Fibroblast of the conjunctiva (primary cell): ENCODE results near the gene TMEM273.

ENCODE experiments used
- DNase-seq: peaks from one replicate; pipeline ENCODE4 v3.0.0-alpha.2; 2010; ENCODE audit warnings: low read depth

TMEM273 gene, protein sequence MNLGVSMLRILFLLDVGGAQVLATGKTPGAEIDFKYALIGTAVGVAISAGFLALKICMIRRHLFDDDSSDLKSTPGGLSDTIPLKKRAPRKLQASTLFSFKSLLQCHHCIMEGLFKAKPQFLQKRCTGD

DNA sequence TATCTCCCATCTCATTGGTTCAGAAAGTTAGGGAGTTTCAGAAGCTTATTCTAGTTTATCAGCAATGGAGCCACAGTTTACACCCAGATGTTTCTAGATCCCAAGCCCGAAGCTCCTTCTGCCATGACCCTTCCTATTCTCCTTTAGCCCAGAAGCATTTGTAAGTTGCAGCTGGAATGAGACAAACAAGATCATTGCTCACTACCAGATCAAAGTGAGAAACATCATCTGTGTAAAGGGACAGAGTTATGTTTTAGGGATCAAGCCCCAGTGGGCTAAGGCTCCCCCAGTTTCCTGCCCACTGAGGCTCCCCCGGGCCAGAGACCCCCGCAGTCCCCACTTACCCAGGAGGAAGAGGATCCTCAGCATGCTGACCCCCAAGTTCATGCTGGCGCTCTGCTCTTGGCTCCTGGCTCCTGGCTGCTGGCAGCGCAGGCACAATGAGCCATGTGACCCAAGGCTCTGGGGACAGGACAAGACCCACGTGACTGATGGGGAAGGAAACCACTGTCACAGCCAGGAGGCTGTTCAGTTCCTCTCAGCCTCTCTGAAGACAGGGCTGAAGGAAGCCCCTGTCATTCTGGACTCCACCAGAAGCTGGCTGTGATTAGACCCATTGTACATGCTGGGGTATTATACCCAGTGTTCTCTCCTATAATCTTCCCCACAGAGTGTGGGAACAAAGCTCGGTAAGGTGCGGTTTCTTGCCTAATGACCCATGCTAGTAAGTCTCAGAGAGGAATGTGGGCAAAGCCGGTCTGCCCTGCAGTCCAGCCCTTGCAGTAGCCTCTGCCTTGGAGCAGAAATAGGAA, at the start of gene TMEM273:
Gene TMEM273, minus strand, starts transcription at position 442 of the 812 bp plus-strand sequence. Its CDS starts 55 bp downstream, at position 387.
- DNase-seq = no peak

DNA sequence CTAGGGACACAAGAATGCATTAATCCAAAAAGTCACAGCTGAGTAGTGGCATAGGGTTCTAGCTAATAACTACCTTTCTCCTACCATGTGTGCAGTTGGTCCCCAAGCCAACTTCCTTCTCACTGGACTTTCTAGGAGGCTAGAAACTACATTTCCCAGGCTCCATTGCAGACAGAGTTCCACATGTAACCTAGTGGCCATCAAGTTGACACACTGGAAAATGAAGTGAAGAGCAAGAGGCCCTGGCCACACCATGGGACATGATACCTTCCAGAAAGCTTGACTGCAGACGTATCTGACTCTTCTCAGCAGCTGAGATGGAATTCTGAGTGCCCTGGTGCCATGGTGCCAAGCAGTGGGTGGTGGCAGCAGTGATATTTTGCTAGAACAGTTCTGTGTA, 49.8 kb upstream of the TMEM273 start:
- DNase-seq = no peak

DNA sequence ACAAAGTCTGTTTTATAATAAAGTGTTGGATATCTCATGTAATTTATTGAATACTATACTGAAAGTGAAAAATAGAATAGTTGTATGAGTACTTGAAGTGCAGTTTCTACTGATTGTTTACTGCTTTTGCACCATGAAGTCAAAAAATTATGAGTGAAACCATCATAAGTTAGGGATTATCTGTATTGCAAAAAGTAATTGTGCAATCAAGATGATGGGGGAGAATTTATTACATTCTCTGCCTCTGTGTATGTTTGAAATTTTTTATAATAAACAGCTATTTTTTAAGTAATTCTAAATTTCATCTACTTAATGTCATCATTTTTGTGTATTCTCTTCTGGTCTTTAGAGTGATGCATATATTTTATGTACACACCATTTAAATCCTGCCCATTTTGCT, 47.2 kb upstream of the TMEM273 start:
- DNase-seq = no peak

DNA sequence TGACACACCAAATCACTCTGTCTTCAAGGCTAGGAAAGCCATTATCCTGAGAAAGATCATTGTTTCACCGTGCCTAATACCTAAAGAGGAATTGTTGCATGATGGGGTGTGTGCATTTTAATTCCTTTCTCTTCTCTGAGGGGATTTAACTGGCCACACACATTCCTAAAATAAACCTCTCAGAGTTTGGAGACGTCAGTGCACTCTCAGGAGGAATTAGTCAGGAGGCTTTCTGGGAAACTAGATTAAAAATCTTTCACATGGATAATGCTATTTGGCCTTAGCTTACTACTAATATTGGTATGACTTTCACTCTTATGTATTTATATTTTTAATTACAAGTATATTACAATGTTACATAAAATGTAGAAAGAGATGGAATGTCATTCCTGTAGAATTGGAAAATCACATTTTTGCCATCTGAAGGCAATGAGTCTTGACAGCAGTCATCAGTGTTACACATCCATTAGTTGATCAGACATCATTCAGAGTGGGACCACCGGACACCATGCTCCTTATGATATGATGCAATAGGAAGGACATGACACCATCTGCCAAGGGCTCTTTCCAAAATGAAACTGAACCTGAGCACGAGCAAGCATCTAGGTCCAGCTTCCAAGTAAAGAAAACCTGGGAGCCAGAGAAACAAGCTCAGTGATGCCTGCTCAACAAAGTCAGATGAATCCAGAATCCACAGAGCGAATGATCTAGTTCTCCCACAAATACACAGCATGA, 43.1 kb upstream of the TMEM273 start:
- no peak for DNase-seq

DNA sequence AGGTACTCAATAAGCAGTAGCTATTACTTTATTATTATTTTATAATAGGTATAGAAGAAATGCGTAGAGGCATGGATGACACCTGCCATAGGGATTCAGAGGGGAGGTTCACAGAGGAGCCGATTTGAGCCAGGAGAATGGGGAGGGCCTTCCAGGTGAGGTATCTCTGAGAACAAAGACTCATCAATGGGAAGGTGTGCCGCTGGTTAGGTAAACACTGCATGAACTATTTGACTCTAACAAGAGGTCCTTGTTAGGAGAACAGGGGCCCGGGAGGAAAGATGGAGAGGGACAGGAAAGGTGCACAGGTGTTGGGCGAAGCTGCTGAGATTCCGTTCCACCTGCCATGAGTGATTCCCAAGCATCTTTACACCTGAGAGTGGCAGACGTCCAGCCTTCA, 41.8 kb upstream of the TMEM273 start:
- no peak for DNase-seq

DNA sequence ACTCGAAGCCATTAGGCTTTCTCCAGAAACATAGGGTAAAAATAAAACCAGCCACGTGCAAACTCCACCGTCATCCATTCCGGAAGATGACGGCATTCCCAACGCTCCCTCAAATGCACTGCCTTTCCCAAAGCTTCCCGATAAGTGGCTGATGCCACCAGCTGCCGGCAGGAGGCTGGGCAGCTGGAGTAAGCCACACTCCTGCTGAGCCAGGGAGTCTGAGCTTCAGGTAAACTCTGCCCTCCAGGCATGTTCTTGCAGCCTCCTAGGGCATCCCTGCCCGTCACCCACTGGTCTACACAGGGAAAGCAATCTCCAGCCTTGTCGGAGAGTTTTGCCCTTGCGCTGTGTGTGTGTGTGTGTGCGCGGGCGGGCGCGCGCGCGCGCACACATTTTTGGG, 40.5 kb upstream of the TMEM273 start:
- DNase-seq = no peak

DNA sequence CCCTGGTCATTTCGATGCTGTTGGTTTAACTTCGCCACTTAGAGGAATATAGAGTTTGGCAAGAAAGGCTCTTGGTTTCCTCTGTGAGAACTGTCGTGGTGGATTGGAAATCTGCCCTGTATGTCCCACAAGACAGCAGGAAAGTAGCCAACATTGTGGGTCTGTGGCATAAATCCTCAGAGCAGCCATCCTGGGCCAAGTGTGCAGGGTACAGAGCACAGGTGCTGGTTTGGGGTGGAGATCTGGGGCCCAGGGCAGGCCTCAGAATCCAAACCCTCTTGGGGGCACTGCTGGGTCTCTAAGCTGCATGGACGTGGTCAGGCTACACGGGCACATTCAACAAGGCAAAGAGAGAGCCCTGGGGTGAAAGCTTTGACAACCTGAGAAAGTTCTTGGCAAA, 39.2 kb upstream of the TMEM273 start:
- no peak for DNase-seq

DNA sequence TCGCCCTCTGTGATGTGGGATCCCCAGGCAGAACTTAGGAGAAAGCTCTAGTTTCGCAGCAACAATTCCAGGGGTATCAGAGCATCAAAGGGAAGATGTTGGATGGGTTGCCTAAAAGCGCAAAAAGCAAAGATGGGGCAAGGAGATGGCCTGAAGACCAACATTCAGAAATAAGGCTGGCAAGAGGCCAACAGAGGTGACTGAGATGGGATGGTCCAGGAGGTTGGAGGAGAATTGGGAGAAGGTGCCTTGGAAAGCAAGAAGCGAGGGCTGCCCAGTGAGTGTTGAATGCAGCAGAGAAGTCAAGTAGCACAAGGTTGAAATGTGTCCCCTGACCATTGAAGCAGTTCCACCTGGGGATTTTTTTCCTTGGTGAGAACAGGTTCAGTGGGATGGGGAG, 38.4 kb upstream of the TMEM273 start:
- no peak for DNase-seq

DNA sequence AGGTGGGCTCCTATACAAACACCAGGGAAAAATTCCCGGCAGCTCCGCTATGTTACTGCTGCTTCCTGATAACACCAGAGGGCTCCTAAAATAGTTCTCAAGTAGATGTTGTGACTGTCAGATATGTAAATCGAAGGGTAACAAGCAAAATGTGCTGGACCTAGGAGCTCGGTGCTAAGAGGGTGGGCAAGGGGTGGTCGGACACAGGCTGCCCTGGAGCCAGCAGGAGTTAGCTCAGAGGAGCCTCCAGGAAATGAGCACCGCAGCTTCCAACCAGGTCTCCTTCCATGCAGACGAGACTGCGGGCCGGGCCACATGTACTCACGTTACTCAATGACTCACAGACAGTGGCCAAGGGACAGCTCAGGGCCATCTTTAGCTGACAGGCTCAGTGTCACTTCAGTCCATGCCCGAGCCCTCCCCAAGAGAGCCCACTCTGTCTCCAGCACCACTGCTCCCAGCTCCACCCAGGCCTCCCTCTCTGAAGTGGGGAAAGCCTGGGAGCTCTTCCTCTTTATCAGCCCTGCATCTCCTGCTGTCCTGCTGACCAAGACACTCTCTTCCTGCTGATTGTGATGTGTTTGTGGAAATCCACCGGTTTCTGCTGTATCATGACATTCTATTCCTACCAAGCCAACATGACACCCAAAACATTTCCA, 37.2 kb upstream of the TMEM273 start:
- DNase-seq = no peak

DNA sequence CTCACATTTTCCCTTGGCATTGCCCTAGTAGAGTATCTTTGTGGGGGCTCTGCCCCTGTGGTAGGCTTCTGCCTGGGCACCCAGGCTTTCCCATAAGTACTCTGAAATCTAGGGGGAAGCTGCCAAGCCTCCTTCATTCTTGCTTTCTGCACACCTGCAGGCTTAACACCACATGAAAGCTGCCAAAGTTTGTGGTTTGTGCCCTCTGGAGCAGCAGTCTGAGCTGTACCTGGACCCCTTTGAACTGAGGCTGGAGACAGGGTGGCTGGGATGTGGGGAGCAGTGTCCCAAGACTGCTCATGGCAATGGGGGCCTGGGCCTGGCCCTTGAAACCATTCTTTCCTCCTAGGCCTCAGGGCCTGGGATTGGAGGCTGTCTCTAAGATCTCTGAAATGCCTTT, 35.0 kb upstream of the TMEM273 start:
- no peak for DNase-seq

DNA sequence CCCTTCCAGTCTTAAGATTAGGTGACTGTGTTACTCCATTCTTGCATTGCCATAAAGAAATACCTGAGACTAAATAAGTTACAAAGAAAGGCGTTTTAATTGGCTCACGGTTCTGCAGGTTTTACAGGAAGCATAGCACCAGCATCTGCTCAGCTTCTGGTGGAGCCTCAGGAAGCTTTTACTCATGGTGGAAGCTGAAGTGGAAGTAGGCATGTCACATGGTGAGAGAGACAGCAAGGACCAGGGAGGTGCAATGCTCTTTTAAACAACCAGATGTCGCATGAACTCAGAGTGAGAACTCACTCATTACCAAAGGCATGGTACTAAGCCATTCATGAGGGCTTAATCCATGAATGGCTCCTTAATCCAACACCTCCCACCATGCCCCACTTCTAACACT, 34.0 kb upstream of the TMEM273 start:
- DNase-seq = no peak

DNA sequence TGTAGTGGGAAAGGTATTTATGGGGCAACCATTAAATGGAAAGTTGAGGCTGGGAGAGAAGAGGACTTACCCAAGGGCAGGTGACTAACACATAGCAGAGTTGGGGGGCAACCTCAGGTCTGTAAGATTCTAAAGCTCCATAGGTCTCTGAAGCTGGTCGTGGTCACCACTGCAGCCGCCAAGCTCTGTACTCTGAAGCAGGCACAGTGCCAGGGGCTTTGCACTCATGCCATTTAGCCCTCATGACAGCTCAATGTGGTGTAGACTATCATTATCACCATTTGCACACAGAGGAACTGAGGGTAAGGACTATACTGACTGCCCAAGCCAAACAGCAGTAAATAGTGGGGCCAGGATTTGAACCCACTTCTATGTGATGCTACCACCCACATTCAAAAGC, 32.5 kb upstream of the TMEM273 start:
- DNase-seq = no peak

DNA sequence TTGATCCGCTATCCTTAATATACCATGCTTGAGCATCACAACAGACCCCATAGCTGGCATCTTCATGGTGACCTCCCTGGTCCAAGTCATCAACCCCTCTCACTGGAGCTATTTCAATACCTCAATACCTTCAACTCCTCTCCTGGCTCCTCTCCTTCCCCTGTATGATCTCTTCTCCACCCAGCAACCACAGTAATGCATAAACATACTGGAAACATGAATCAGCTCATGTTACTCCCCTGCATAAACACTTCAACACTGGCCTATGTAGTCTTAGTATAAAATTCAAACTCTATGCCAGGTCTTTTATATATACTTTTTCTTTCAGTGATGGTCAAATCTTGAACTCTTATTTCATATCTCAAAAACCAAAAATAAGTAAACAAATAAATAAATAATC, 31.8 kb upstream of the TMEM273 start:
- DNase-seq = no peak

DNA sequence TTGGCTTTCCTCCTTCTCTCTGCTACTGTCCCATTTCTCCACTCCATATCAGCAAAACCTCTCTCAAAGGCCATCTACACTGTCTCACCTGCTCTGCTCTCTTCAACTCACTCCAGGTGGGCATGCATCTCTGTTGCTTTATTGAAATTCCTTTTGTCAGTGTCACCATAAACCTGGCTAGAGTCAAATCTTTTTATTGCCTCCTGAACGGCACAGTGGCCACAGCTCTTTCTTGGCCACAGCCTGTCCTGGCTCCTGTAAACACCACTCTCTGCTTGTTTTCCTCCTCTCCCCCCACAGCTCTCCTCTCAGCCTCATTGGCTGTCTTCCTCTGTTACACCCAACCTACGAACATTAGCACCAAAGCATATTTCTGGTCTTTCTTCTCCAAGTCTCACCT, 31.1 kb upstream of the TMEM273 start:
- no peak for DNase-seq

DNA sequence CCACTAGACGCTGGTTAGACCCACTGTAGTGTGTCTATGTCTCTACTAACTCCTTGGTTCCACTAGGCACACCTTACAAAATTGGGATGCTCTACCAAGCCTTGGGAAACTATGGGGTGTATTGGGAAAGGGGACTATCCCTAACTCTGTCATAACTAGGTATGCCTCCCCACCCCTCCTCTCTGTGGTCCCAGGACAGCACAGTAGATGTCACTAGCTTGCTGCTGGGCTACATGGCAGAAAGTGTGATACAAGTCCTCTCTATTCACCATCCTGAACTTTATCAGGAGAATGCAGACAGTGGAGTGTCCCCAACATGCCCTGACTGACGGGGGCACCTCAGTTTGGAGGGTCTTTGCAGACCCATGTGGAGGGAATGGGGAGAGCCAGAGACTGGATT, 30.3 kb upstream of the TMEM273 start:
- no peak for DNase-seq

DNA sequence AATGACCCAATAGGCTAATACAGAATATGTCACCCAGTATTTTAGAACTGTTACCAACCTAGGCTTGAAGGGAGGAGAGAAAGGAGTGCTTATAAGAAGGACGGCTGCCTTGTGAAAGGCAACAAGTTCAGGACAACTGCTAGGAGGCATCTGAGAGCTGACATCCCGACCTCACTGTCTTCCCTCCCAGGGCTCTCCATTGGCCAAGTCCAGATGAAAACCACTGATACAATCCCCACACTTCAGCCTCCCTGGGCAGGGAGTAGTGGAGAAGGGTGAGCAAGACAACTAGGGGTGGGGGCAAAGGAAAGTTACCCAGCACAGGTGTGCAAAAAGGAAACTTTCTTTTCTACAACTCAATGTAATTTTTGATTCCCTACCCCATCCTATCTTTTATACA, 29.5 kb upstream of the TMEM273 start:
- DNase-seq = no peak

DNA sequence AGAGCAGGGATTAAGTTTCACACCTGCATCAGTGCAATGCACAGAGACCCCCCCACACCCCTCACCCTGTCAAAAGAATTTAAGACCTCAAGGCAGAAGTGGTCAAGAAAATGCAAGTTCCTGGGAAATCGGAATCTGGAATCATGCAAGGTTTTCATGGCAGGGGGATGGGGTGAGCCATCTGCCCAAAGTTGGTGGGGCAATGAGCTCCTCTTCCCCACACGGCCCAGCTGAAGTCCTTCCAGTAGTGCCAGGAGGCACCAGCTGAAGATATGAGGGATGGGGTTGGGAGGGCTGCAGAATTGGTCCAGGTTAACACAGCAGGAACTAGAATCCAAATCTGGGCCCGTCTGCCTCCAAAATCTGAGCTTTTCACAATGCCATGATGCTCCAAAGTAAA, 25.0 kb upstream of the TMEM273 start:
- no peak for DNase-seq

DNA sequence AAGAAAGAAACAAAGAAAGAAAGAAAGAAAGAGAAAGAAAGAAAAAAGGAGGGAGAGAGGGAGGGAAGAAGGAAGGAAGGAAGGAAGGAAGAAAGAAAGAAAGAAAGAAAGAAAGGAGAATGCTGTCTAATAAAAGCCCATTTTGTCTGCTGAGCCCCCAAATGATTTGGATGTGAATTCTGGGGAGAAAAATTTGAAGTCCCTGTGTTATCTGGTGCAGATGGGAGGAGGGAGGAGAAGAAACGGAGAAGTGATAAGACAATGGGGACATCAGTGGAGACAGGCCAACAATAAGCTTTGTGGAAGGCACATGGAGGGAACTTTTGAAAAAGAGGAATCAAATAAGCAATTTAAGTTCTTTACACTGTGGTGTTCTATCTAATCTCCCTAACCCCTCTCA, 24.6 kb upstream of the TMEM273 start:
- no peak for DNase-seq

DNA sequence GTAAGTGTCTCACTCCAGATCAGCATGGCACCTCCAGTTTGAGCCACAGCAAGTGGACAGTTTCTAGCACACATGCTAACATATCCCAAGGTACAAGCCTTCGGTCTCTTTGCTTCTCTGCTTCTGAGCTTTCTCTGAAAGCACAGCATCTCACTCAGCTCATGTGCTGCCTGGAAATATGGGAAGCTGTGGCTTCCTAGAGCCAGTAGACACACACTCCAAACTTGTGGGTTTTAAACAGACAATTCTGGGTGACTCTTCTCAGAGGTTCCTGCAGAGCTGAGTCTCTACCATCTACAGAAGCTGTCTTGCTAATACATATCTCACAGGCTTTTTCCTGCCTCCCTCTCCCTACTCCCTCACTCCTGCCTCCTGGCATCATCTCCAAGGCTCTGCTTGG, 23.9 kb upstream of the TMEM273 start:
- no peak for DNase-seq

DNA sequence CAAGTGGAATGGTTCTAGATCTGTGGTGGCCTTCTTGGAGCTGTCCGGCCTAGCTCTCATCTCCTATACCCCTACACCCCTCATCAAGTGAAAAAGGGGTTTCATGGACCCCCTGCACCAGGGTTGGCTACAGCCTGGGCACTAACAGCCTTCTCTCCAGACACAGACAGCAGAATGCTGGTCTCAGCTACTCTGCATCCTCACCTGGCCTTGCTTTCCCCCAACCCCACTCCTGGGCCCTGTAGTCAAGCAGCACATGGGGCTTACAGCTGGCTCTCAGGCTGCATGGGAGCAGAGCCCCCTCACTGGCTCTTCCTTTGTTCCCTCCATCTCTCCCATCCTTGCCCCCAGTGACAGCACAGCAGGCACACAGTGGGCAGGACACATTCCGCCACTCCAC, 20.8 kb upstream of the TMEM273 start:
- no peak for DNase-seq

DNA sequence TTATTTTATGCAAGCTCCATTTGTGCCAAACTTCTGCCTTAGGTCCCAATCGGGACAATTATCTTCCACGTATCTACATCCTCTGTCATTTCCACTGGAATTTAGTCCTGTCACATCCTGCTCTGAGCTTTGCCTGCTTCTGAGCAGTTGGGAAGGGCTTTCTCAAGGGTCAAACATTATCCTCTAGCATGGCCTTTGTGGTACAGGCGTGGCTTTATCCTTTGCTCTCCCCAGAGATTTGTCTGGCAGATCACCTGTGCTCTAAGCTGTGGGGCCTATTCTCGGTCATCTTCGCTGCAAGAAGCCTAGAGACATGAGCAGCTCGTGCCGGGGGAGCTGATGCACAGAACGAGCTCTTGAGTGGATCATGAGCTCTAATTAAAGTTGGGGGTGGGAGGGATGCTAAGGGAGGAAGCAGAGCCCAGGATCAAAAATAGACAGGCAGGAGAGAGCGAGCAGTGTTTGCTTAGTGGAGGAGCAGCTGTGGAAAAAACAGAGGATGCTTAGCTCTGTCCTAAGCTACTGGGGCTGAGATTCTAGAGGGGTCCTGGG, 19.8 kb upstream of the TMEM273 start:
- DNase-seq = no peak

DNA sequence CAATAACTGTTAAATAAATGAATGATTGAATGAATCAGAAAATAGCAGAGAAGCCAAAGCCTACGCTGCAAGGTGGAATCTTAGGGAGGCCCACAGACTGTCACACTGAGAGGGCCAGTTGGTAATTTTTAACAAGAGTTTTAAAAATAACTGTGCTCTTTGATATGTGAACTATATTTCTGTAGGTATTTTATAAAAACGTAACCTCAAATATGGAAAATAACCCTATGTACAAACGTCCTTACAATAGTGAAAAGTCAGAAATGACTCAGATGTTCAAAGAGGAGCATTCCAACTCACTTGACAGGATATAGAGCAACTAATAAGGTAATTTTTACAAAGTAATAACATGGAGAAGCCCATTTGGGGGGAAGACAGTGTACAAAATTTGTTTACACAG, 18.9 kb upstream of the TMEM273 start:
- DNase-seq = no peak

DNA sequence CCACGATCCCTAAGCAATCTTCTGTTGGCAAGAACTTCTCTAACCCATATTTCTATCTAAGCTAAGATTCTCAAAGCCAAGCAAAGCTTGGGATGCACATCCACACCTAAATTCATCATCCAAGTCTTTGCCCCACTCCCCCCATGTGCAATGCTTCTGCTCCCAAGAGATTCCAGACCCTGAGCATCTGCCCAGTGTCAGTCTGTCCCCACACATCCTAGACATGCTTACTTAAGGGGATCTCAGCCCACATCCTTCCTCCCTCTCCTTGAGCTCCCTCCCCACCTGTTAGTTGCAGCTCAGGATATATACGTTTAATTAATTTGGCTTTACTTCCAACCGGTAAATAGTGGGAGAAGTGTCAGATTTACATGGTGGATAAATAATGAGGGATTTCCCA, 17.0 kb upstream of the TMEM273 start:
- no peak for DNase-seq
